HG03025 (cell line): ENCODE data around the gene ACTBL2.
"Not testable (repeated sequence)": the region's sequence is repeated elsewhere in the genome, so short reads cannot be mapped to it uniquely, and the experiment has no call there.

Experiments used
- ATAC-seq: cut with Tn5 transposase; IDR thresholded peaks from one replicate; pipeline ENCODE4 v1.9.1; 2021; ENCODE audit warnings: mild to moderate bottlenecking, moderate library complexity; ENCODE audit not compliant: unreplicated experiment, low FRiP score

ACTBL2 gene

DNA sequence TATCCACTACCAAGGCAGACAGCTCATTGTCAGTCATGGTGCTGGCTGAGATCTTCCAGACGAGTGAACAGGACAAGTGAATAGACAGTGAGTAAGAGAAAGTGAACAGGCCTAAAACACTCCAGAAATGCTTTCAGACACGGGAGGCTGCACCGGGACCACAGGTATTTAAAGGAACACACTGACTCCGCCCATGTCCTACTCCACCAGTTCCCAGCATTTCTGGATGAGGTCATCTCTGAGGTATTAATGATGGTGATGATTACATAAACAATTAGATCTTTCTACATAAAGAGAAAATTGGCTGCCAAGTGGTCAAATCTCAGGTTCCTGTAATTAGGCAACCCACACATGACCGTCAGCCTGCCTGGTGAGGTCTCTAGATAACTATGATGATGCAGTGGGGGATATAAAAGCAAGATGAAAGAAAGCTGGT, at the start of gene ACTBL2:
Gene ACTBL2 (minus strand): TSS at position 141 of the 436 bp plus-strand sequence. CDS start 104 bp downstream, at position 37.
- ATAC-seq: no peak

DNA sequence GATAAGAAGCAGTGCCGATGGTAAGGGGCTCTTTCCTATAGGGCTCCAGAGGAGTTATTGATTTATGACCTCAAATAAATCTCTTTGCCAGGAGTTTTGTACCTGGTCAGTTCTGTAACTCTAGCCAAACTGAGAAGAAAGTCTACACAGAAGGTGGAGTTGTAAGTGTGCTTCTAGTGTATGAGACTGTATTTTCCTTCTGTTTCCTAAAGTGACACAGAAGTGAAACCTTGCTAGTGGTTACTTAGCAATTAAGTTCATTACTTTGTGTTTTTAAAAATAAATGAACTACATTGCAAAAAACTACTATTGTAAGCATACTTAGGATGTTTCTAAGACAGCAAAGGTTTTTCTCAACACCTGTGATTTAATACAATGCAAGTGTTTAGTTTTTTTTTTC, 48.7 kb upstream of the ACTBL2 start:
- no peak for ATAC-seq

DNA sequence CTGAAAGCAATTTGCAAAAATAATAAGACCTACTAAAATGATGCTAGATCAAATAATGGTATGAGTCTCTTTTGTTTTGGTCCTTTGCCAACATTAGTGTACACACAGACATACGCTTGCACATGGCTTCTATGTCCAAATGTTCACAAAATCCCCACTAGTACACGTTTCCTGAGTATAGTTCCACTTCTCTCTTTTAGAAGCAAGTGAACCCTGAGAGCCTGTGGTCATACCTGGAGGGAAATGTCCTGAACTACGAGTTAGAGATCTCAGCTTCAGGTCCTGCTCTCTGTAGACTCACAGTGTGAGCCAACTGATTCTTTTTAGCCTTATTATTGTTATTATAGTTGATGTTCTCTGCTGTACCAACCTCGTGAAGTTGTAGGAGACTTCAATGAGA, 47.3 kb upstream of the ACTBL2 start:
- ATAC-seq: peak; percentile 67

DNA sequence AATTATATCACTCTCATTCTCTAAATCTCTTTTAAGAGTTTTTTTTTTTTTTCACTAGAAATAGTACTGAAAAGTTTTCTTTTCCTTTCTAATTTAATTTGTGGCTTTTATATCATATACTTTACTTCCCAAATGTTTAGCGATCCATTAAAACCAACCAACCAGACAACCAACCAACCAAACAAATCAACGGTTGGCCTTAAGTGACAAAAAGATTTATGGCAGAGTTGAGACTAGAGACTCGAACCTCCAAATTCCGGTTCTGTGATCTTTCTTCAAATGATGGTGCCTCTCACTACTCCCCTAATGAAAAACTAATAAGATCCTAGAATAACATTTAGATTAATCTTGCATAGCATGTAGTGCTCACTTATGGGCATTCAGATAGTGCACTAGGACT, 45.3 kb upstream of the ACTBL2 start:
- ATAC-seq: no peak

DNA sequence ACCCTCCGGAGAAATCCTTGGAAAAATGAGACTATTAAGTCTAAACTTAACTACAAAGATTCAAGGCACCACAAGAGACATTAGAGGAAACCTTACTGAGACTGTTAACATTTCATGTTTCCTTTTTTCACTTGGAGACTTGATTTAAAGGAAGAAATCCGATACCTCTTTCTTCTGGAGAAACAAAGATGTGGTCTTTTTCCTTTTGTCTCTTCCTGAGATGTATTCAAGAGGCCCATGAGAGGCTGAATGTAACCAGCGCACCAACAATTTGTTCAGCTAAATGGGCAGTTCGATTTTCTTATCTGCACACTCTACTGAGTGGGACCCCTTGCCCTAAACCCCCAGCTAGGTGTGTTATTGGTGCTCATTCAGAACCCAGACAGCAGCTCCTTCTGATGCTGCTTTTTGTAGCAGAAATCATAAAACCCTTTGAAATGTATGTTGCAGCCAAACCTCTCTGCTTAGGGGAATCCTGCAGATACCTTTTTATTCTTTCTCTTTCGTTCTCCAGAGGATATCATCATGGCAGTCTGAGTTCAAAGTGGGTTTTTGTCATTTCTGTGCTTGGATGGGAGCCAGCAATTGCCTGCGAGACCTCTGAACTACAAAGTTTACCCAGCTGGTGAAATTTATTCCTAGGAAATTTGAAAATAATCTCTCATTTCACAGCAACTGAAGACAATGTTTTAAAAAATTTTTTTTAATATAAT, 41.9 kb upstream of the ACTBL2 start:
- no peak for ATAC-seq

DNA sequence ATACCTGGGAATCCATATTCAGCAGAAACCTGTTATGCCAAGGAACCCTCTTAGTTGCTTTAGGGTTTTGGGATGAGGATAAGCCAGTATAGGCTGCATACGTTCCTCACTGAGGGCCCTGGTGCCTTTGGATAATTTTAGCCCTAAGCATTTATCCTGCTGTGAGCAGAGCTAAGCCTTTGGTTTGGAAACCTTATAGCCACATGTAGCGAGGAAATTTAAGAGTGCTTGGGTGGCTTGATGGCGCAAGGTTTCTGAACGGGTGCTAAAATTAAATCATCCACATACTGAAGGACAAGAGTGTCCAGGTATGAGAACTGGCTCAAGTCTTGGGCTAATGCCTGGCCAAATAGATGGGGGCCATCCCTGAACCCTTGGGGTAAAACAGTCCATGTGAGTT, 39.9 kb upstream of the ACTBL2 start:
- not testable (repeated sequence) for ATAC-seq

DNA sequence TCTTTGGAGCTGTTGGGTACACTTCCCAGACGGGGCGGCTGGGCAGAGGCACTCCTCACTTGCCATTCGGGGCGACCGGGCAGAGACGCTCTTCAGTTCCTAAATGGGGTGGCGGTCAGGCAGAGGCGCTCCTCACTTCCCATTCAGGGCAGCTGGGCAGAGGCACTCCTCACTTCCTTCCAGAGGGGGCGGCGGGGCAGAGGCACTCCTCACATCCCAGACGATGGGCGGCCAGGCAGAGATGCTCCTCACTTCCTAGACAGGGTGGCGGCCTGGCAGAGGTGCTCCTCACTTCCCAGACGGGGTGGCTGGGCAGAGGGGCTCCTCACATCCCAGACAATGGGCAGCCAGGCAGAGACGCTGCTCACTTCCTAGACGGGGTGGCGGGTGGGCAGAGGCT, 35.8 kb upstream of the ACTBL2 start:
- ATAC-seq: not testable (repeated sequence)

DNA sequence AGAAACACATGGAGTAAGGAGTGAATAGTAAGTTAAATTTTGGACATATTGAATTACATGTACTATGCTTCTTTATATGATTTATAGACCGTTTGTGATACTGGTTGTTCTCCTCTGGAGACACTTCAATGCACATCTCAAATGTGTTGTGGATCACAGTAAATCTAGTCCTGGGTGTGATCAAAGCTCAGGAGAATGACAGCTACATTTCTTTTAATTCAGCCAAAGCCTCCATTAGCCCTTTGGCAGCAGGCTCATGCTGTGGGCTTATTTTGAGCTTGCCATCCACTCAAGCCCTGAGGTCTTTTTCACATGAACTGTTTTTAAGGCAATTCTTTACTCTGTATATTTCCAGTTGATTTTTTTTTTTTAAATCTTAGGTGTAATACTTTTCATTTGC, 34.6 kb upstream of the ACTBL2 start:
- ATAC-seq: no peak

DNA sequence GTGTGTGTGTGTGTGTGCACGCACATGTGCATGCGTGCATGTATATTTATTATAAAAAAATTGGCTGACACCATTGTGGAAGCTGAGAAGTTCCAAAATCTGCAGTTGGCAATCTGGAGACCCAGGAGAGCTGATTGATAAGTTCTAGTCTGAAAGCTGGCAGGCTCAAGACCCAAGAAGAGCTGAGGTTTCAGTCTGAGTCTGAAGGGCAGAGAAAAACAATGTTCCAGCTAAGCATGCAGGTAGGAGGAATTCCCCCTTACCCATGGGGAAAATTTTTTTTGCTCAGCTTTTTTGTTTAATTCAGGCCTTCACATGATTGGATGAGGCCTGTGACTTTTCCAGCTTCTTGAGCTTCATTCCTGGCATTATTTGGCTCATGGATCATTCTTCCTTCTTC, 31.2 kb upstream of the ACTBL2 start:
- ATAC-seq: no peak

DNA sequence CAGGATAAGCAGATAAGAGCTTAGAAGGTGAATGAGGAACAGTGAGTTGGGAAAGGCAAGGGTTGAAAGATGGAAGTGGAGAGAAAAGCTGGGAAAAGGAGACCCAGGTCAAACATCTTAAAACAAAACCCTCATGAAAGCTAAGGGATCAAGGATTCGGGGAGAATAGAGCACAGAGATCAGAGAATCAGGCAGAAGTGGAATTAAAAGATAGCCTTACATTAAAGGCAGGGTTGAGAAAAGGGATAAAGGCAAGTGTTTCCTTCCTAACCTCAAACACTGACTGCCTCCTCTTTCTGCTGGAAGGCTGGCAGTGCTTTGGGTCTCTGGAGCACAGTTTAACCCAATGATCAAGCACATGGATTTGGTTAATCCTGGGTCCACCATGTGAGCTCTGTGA, 28.7 kb upstream of the ACTBL2 start:
- ATAC-seq: no peak

DNA sequence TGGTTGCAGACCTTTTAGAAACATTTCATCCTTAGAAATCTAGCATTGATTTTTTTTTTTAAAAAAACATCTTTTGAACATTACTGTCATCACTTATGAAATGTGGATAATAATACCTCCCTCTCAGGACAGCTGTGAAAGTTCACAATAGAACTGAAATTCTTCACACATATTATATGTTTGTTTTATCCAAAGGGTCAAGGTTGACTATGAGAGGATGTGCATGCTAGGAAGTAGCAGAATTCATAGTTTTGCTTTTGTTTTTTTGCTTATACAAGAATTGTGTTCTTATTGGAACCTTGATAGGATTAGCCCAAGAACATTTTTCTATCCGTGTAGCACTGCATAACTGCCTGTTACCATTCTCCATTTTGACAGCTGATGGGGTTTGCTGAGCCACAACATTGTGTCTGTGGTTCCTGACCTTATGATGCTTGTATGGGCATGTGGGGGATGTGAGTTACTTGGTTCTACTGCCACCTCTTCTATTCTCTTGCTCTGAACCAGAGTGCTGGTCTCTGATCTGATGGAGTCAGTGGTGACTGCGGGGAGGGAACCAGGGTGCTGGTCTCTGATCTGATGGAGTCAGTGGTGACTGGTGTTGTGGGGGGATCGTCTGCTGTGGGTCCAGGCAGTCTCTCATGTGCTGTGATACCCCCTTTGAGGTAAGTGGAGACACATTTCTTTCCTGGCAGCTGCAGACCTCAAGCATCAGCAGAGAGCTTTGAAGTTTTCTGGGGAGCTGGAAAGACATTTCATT, 27.1 kb upstream of the ACTBL2 start:
- ATAC-seq: no peak

DNA sequence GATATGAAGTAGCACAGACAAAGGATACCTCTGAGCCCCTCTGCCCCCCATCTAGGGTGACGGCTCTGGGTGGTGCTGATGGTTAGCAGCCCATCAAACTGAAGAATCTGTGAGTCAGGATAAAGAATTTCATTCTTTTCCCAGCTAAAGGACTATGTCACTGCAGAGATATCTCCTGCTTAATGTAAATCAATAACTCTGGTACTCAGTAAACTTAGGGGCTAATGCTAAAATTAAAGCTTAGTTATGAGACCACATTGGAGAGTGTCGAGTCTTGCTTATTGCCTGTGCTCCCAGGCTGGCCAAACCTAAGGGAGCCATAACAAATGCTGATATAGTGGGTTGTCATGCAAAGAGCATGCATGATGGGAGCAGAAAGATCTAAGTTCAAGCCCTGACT, 25.6 kb upstream of the ACTBL2 start:
- no peak for ATAC-seq

DNA sequence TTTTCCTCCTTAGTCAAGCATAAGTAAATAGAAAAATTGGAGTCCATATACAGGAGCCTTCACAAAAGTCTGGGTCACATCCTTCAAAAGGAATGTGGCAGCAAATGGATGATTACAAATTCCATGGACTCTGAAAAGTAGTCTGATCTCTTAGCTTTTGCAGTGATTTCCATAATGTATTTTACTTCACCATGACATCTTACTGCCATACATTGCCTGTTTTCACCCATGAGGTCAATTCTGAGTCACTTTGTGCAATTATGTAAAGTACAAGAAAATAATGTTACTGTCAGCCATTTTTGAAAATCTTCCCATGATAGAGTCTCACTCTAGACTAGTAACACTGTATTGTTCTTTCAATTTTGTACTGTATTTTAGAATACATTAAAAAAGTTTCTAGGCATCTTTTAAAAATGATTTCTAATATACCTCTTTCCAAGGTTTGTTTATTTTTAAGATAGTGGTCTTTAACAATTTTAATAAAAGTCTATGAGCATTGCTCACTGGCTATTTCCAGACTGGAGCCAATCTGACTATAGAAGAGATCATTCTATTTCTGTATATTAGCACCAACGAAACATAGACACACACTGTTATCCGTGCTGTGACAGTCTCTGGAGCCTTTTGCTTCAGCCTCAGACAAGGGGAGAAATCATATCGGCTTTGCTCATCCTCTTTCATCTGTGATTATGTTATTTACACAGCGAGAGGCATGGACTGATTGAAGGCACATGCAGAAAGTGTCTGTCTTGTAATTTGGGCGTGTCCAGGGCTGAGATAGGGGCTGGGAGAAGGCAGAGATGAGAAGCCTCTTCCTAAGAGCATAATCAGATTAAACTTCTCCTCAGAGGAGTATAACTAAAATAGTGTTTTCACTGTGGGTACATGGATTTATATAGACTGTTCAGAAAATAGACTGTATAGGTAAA, 22.9 kb upstream of the ACTBL2 start:
- ATAC-seq: no peak

DNA sequence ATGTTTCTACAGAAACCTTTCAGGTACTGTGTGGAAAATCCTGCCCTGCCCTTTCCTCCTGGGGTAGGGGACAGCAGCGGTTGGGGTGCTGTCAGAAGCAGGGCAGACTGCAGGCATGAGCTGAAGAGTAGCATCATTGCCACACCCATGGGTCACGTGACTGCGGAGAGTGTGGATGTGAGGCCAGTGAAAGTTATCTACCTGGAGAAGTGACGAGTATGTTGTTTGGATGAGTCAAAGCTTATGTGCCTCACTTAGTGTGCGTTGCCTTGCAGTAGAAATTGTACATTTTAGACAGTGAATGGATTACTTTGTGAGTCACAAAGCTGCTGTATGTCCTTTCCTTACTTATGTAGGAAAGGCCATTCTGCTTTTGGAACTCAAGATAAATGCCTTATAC, 21.7 kb upstream of the ACTBL2 start:
- no peak for ATAC-seq

DNA sequence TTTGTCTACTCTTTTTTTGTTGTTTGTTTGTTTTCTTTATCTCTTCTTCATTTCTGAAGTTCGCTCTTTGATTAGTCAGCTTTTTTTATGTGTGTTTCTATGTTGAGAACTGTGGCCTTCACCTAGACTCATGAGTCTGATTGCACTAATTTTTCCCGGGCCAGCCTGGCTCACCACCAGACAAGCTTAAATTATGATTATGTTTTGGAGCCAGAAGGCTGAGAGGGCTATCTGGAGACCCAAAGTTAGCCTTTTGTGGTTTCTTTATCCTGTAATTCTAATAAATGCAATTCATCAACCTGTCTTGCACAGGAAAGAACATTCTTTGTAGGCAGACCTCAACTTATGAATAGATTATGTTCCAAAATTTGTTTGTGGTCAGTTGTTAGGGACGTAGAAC, 20.8 kb upstream of the ACTBL2 start:
- no peak for ATAC-seq

DNA sequence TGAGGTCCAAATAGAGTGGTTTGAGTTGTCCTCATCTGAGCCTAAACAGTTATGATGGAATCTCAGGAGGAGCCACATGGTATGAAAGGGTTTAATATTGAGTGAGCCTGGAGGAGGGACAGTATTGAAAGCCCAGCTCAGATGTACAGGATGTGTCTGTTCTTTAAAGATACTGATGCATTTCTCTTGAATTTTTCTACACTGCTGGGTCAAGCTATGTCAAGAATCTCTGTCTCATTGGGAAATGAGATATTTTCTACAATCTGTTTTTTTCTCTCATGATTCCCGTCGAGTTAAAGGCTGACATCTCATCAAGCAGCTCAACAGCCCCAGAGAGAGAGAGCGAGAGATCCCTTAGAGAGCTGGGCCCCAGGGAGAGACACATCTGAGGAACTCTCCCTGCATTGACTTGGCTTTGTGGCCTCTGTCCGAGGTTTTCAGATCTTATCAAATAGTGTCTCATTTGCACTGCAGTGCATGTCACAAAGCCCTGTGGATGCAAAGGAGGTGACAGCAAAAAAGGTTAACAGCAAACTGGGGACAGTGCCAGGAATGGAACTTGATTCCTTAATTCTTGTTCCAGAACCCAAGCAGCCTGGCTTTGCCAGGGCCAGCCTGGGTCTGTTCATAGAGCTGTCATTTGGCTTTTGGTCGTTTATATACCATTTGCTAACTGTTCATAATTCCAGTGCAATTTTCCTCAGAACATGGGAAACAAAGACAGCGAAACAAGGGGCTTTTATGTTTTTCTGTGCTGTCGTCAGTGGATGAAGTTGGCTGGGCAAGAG, 19.0 kb upstream of the ACTBL2 start:
- no peak for ATAC-seq

DNA sequence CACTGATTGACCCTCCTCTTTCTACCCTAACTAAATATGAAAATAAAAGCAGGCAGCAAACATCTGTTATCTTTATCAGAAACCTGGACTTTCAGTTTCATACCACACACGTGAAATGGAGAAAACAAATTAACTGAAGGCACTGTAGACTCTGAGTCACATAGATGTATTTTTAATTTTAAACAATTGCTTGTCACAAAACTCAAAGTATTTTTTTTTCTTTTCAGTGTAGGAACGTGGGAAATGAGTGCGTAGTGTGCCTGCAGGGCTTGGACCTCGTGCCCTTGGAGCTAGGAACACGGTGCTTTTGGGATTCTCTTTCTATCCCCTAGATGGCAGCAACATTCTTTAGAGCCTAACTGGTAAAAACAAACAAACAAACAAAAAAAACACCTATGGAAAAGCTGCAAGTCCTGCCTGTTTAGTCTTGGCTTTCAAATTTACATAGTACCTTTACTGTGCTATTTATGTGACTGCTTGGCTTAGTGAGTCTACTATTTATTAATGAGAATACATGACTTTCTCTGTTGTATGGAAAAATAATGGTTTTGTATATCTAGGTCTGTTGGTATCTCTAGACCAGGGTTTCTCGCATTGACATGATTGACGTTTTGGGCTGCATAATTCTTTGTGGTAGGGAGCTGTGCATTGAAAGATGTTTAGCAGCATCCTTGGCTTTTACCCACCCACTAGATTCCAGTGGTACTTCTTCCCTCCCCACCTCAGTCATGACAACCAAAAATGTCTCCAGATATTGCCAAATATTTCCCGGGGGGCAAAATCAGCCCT, 16.8 kb upstream of the ACTBL2 start:
- peak; percentile 86 for ATAC-seq

DNA sequence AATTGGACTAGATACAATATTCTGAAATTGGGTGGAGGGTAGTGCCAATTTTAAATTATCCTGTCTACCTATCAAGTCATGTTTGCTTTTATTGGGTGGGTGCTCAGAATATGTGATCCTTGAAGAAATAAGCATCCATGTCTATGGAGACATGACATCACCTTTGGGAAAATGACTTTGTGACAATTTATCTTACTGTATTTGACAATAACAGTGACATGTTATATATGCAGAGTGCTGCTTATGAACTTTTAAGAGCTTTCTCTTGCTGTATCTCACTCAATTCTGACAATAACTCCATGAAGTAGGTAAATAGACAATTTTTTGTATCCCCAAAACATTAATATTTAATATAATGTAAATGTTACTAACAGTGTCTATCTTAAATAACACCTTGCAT, 15.1 kb upstream of the ACTBL2 start:
- no peak for ATAC-seq

DNA sequence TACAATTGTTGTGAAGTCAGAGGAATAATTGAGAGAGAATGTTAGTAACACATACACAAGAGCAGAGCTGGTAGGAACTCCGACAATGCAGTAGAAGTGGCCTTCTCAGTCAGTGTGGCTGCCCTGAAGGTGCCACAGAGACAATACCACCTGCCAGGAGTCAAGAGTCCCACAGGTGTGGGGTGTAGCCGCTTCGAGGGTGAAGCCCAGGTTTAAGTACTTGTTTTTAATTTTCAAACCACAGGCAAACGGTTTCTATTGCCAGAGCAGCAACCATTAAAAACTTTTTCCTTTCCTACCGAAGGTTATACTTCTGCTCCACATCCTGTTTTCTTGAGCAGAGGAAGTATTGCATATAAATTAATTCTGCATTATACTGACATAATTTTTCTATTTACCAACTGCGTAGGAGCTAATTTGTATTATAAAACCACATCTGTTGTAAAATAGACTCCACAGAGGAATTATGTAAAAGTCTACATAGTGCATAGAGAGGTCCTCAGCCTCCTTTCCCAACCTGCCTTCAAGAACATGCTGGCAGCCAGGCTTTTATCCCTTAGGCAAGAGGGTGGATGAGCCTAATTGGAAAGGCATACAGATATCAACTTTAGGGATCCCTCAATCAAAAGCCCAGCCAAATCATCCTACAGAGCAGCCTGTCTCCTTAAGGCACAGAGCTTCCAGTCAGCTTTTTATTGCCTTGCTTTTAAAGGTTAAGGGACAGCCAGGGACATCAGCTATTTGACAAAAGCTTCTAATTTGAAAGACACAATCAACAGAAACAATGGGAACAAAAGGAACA, 12.9 kb upstream of the ACTBL2 start:
- no peak for ATAC-seq
